Measurements from ENCODE around the gene CELF4. TPM values are rescaled to one million over a fixed set of nuclear protein-coding genes. Genes with fewer than 3 reads are reported as not detected.

CELF4 gene
- total and polyA plus RNA-seq, 2 donors (not counting 3 experiments of a cell fraction or from before 2014, with no cell fraction given), result not detected

GRCh38 chr18:37299471-37300304 lies 265.9 kb downstream of the CELF4 start:
- peak; percentile 77 for FAIRE-seq
- intact Hi-C loops (cut with micrococcal nuclease) (no loop called here), dilution Hi-C loops (cut with MboI; ENCODE audit: extremely low pct_ligation_motif_present, low sequenced_read_pairs) (no loop called here)
- no peak overlapping the region for H3K4me2 ChIP-seq (ENCODE audit: insufficient read depth, low read length)
- no peak overlapping the region for H3K27ac ChIP-seq (ENCODE audit: insufficient read depth, low read depth, low read length)
- ChIA-PET POLR2A (no interaction called here), CTCF (no interaction called here)
- H3K79me2 ChIP-seq (ENCODE audit: control insufficient read depth, insufficient read depth, low read length), result no peaks in the 10 kb centered on the region
- DNase-seq (ENCODE audit: low read depth, low spot score), result peak; percentile 94
- no peak overlapping the region for H2AFZ ChIP-seq (ENCODE audit: low read depth, low read length)
- H3K9me3 ChIP-seq (replicated peaks; ENCODE audit: control insufficient read depth, insufficient read depth, low read length), result no peaks in the 10 kb centered on the region
- no peak overlapping the region for H3K9ac ChIP-seq (replicated peaks; ENCODE audit: extremely low read depth, insufficient read depth, low read length)
- no TSS peak for BruUV-seq (replicated peaks)
- H3K36me3 ChIP-seq (ENCODE audit: control insufficient read depth in 2 of 2, extremely low read depth in 1 of 2, insufficient read depth in 2 of 2, low read length in 2 of 2), result no peaks in the 10 kb centered on the region
- H3K4me1 ChIP-seq (ENCODE audit: control insufficient read depth, extremely low read depth, insufficient read depth, low read length), result no peaks in the 10 kb centered on the region
- no peaks in the 10 kb centered on the region for H3K9me1 ChIP-seq (replicated peaks; ENCODE audit: control insufficient read depth, extremely low read depth, insufficient read depth, low read length)
- H3K4me3 ChIP-seq (replicated peaks in 1 of 3; ENCODE audit: insufficient read depth in 1 of 3, low read depth in 1 of 3, low read length in 3 of 3), result no peak overlapping the region
- TF ChIP-seq EZH2 (IDR thresholded peaks at IDR 0.05; ENCODE audit: borderline replicate concordance, low read depth, low read length, severe bottlenecking), result no peak
- TF ChIP-seq, protein P1, sequence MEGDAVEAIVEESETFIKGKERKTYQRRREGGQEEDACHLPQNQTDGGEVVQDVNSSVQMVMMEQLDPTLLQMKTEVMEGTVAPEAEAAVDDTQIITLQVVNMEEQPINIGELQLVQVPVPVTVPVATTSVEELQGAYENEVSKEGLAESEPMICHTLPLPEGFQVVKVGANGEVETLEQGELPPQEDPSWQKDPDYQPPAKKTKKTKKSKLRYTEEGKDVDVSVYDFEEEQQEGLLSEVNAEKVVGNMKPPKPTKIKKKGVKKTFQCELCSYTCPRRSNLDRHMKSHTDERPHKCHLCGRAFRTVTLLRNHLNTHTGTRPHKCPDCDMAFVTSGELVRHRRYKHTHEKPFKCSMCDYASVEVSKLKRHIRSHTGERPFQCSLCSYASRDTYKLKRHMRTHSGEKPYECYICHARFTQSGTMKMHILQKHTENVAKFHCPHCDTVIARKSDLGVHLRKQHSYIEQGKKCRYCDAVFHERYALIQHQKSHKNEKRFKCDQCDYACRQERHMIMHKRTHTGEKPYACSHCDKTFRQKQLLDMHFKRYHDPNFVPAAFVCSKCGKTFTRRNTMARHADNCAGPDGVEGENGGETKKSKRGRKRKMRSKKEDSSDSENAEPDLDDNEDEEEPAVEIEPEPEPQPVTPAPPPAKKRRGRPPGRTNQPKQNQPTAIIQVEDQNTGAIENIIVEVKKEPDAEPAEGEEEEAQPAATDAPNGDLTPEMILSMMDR (IDR thresholded peaks at IDR 0.05; ENCODE audit: extremely low read depth in 1 of 2, insufficient read depth in 1 of 2, low read depth in 1 of 2, low read length in 2 of 2), result no peak
- peak; percentile 32 for TF ChIP-seq JUN (IDR thresholded peaks at IDR 0.05; ENCODE audit: borderline replicate concordance, insufficient read depth, insufficient read length, low read depth)
- TF ChIP-seq, protein P2, sequence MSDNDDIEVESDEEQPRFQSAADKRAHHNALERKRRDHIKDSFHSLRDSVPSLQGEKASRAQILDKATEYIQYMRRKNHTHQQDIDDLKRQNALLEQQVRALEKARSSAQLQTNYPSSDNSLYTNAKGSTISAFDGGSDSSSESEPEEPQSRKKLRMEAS (IDR thresholded peaks at IDR 0.05; ENCODE audit: insufficient read depth, insufficient read length), result no peak
- TF ChIP-seq POLR2AphosphoS5 (IDR thresholded peaks at IDR 0.05; ENCODE audit: insufficient read depth, low read depth, low read length), result peak; percentile 27
- TF ChIP-seq FOS (IDR thresholded peaks at IDR 0.05; ENCODE audit: borderline replicate concordance, insufficient read depth, low read length), result peak; percentile 81
- H3K27me3 ChIP-seq (ENCODE audit: control insufficient read depth in 2 of 2, insufficient read depth in 2 of 2, low read length in 2 of 2), result no peaks in the 10 kb centered on the region
- H4K20me1 ChIP-seq (replicated peaks; ENCODE audit: control insufficient read depth, extremely low read depth, insufficient read depth, low read length), result no peaks in the 10 kb centered on the region
